HG03439 (cell line): ENCODE data around the gene KRTAP12-2.
"Not testable (repeated sequence)": the region's sequence is repeated elsewhere in the genome, so short reads cannot be mapped to it uniquely, and the experiment has no call there.

Source experiments
- ATAC-seq: cut with Tn5 transposase; IDR thresholded peaks from one replicate; pipeline ENCODE4 v1.9.1; 2021; ENCODE audit warnings: mild to moderate bottlenecking, moderate library complexity; ENCODE audit not compliant: unreplicated experiment

The KRTAP12-2 gene

GRCh38 chr21:44702973-44703730 lies 36.4 kb upstream of the KRTAP12-2 start:
- no peak for ATAC-seq

GRCh38 chr21:44702111-44702972 lies 35.6 kb upstream of the KRTAP12-2 start:
- no peak for ATAC-seq

GRCh38 chr21:44701541-44701940 lies 34.8 kb upstream of the KRTAP12-2 start:
- no peak for ATAC-seq

- ATAC-seq: no peak
Observed at GRCh38 chr21:44701023-44701400, 34.3 kb upstream of the KRTAP12-2 start.

GRCh38 chr21:44700101-44701022 lies 33.6 kb upstream of the KRTAP12-2 start:
- no peak for ATAC-seq

- ATAC-seq: no peak
Observed at GRCh38 chr21:44699502-44700001, 32.8 kb upstream of the KRTAP12-2 start.

GRCh38 chr21:44697811-44698734 lies 31.3 kb upstream of the KRTAP12-2 start:
- no peak for ATAC-seq

- ATAC-seq: not testable (repeated sequence)
Observed at GRCh38 chr21:44697172-44697810, 30.6 kb upstream of the KRTAP12-2 start, which contains the start of gene KRTAP10-12. KRTAP10-12 (plus strand) TSS chr21:44697172; CDS start chr21:44697202, 30 bp downstream.

- no peak for ATAC-seq
Observed at GRCh38 chr21:44696572-44696971, 29.8 kb upstream of the KRTAP12-2 start.

GRCh38 chr21:44695641-44696040 lies 28.9 kb upstream of the KRTAP12-2 start:
- ATAC-seq: no peak

- ATAC-seq: no peak
Observed at GRCh38 chr21:44695184-44695583, 28.5 kb upstream of the KRTAP12-2 start.

- ATAC-seq: no peak
Observed at GRCh38 chr21:44694776-44695175, 28.0 kb upstream of the KRTAP12-2 start.

GRCh38 chr21:44692798-44693512 lies 26.2 kb upstream of the KRTAP12-2 start:
- ATAC-seq: no peak

- no peak for ATAC-seq
Observed at GRCh38 chr21:44691686-44692085, 25.0 kb upstream of the KRTAP12-2 start.

GRCh38 chr21:44689740-44690139 lies 23.0 kb upstream of the KRTAP12-2 start:
- not testable (repeated sequence) for ATAC-seq

GRCh38 chr21:44687671-44688070 lies 20.9 kb upstream of the KRTAP12-2 start:
- ATAC-seq: no peak

GRCh38 chr21:44686843-44687561 lies 20.3 kb upstream of the KRTAP12-2 start:
- no peak for ATAC-seq
